NCI-H2081 treated with DMSO at 0.1 percent for 48 hours (cell line): ENCODE measurements around the gene P2RY14.
"Not testable (repeated sequence)": the region's sequence is repeated elsewhere in the genome, so short reads cannot be mapped to it uniquely, and the experiment has no call there.

Source experiments
- DNase-seq: peaks from one replicate; lab custom pipeline; 2025; lab: John Stamatoyannopoulos, UW

P2RY14 gene

GRCh38 chr3:151259664-151260063 is 18.7 kb downstream of the P2RY14 start:
- no peak for DNase-seq

DNA sequence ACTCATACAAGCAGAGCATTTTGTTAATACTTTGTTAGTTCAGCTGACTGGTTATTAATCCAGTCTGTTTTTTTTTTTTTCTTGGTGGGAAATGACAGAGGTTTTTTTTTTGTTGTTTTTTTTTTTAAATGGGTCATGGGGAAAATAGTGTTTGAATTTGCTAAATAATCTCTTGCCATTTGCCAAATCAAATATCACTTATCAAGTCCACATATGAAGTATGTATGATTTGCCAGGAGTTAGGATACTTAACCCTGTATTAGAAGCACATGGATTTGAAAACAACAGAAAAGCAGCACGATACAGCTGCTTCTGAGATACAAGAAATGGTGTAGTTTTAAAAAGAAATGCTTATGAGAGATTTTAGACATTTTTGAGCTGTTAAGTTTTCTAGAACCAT is 21.6 kb downstream of the P2RY14 start:
- no peak for DNase-seq

DNA sequence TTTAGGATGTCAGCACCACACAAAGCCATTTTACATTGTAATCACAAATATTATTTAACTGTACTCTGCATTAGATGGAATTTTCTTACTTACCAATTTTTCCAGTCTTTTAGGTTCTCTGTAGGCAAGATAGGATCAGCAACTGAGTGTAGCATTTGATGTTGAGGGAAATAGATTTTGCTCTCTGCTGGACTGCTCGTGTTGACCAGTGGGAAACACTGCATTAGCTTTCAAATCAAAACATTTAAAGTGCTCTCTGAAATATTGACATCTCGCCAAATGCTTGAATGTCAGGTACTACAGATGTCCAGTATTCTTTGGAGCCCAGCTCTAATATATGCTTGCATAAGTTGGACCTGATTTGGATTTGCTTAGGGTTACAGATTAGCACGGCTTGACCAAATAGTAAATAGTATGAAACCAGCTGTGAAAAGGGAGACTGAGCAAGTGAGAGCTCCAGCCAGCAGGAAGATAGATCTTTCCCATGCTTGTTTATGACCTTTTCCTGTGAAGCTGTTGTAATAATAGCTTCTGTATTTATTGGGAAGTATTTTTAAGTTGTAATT is 29.5 kb downstream of the P2RY14 start:
- DNase-seq, result no peak

- DNase-seq, result not testable (repeated sequence)
Measured at GRCh38 chr3:151242006-151242405, 36.3 kb downstream of the P2RY14 start.

GRCh38 chr3:151236736-151237135 is 41.6 kb downstream of the P2RY14 start:
- DNase-seq, result no peak

DNA sequence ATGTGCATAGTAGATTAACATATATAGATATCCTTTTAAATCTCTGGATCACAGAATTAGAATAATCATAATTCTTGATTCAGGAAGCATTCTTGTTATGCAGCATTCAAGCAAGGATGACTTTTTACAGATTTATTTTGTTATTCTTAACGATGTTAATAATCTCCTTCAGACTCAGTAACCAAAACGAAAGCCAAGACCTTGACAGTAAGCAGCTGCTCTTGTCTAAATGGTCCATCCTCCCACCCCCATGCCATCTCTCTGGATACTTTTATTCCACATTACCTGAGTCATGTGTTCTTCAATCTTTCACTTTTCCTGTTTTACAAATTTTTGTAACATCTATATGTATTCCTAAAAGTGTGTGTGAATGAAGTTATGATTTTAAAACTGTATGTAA is 42.0 kb downstream of the P2RY14 start:
- no peak for DNase-seq

DNA sequence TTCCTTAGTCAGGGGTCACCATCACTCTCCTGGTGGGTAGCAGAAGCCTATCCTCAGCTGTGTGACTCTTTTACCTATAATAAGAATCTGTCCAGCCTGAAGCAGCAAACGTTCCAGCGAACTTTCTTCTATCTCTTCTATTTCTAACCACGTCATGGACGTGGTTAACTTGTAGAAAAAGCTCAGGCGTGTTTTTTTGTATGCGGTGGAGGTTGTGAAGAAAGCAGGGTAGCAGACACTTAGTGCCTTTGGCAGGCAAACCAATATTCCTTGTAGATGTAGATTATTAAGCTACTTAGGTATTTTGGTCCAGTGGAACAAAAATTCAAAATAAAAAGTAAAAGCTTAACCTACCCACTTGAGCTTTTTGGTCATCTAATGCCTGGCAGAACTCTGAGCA is 43.5 kb downstream of the P2RY14 start:
- no peak for DNase-seq

GRCh38 chr3:151232991-151233390 is 45.4 kb downstream of the P2RY14 start:
- no peak for DNase-seq

DNA sequence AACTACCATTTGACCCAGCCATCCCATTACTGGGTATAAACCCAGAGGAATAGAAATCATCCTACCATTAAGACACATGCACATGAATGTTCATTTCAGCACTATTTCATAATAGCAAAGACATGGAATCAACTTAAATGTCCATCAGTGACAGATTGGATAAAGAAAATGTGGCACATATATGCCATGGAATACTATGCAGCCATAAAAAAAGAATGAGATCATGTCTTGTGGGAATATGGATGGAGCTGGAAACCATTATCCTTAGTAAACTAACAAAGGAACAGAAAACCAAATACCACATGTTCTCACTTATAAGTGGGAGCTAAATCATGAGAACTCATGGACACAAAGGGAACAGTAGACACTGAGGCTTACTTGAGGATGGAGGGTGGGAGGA is 45.9 kb downstream of the P2RY14 start:
- DNase-seq, result not testable (repeated sequence)

DNA sequence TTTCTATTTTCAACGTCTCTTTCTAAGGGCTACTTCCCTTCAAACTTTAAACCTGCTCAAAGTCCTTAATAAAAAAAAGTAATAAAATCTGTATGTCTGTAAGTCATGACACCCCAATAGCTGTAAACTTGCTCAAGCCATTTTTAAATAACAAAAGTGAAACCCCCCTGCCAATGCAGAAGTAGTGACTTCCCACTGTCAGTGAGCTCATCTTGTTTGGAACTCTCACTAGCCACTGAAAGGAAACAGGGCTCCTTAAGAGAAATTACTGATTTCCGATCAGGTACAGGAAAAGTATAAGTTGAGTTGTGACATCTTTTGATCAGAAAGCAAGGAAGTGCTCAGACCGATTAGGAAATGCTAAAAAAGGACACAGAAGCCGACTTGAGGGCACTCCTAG is 47.7 kb downstream of the P2RY14 start:
- no peak for DNase-seq

GRCh38 chr3:151228666-151229040 is 49.7 kb downstream of the P2RY14 start:
- no peak for DNase-seq

DNA sequence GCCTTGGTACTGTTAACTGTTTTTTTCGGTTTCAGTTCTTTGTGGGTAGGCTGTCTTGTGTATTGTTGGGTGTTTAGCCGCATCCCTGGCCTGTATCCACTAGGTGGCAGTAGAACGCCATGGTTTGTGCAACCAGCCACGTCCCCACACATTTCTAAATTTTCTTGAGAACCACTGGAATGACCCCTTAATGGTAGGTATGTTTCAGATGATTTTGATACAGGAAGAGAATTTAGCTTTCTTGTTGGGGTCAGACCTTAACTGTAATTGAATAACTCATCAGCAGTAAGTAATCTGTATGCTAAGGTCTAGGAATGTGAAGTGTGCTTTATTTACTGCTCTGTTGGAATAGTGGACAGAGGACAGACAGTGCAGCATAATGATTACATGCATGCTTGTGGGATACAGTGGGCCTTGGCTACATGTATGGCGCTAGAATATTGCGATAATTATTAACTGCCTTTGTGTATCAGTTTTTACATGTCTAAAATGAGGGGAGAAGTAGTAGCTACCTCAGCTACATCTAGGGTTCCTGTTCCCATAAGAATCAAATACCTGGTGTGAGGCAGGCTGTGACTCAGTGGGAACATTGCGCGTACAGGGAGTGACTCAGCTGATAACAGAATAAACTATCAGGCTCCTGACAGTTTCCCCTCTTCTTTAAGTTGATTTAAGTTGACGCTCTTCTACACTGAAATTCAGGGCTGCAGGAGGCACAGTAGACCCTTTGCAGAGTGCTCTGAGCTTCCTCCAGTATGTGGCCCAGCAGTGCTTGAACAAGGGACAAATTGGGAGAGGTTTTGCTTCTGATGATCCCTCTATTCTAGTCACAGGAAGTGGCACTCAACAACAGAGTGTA is 50.3 kb downstream of the P2RY14 start:
- DNase-seq, result no peak

DNA sequence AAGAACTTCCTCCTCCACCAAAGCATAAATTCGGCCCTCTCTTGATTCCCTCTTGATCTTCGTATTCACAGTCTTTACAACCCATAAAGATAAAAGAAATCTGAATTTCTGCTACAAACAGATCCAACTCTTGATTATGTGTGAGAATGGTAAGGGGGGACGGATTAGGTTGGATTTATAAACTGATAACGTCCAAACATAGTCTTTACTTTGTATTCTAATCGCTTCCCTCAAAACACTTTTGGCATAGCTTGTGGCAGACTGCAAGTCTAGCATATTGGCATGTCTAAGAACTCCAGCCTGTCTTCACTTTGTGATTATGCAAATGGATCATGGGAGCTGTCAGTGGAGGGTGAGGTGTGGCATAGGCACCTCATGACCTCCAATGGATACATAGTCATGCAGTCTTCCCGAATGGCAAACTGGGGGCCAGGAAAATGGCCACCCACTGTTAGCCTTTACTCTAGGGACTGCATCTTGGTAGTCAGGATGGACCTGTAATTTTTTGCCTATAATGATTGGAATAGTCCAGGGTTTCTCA is 51.0 kb downstream of the P2RY14 start:
- no peak for DNase-seq

GRCh38 chr3:151226825-151227224 is 51.5 kb downstream of the P2RY14 start:
- DNase-seq, result no peak

GRCh38 chr3:151226088-151226563 is 52.2 kb downstream of the P2RY14 start:
- no peak for DNase-seq

DNA sequence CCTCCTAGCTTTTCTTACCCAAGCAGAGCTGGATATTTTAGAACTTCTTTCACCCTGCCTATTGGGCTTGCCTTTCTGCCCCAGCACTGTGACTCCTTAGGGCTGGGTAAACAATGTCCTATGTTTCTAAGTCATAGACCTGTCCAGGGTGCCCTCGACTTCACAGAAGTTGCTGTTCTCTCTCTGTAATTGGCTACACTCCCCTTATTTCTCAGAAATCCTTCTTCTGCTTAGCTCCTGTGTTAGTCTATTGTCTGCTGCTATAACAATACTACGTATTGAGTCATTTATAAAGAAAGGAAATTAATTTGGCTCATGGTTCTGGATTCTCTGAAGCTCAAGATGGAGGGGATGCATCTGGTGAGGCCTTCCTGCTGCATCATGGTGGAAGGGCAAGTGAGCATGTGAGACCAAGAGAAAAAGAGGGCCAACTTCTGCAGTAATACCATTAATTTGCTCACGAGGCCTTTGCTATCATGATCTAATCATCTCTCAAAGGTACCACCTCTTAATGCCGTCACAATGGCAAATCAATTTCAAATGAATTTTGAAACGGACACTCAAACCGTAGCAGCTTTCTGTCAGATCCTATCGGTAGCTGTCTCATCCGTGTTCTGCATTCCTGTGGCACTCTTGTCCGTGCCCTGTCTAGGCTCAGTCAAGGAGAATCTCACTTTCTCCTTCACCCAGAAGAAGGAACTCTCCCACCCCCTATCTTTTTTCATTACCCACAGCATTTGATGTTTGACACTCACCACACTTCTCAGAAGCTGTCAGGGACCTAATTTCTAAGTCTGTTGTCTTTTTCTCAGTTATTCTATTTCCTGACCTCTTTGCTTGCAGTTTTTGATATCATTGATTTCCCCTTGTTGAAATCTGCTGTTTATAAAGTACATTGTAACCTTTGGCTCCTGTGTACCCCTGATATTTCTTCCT is 53.0 kb downstream of the P2RY14 start:
- no peak for DNase-seq

- no peak for DNase-seq
Measured at GRCh38 chr3:151224268-151224866, 54.0 kb downstream of the P2RY14 start.

GRCh38 chr3:151219056-151219455 is 59.3 kb downstream of the P2RY14 start:
- no peak for DNase-seq

GRCh38 chr3:151218136-151218535 is 60.2 kb downstream of the P2RY14 start:
- DNase-seq, result no peak

DNA sequence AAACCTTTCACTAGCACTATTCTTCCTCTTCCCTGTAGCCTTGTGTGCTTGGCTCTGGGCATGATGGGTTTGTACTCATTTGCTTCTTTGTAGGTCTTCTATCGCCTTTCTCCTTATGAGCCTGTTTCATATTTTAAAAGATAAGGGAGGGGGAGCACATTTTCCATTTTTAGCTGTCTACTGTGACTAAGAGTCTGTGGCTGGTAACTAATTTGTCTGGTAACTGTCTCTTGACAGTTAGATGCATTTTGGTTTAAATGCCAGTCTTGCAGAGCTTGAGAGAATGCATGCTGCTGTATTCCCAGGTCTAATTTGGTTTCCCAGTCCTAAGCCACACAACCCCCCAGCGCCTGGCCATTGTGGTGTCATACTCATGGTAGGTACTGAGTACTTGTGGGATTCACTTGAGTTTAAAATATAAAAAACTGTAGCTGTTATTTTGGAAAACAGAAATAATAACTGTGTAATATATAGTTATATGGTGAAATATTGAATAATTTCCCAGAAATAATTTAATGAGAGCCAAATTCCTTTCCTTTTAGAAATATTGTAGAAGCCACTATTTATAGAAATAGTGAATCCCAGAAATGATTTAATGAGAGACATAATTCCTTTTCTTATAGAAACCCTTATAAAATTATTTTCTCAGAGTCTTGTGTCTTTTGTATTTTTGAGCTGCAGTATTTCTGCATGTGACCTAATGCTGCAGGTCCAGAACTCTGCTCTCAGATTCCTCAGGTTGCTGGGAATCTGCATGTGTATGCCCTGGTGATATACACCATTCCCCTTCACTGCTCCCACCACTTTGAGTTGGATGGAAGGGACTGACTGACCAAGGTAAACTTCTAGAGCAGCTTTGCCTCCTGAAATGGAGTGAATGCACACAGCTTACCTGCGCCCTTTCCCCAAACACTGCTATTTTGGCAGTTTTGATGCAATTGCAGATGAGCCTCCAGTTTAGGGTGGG is 61.4 kb downstream of the P2RY14 start:
- no peak for DNase-seq

GRCh38 chr3:151214459-151214858 is 63.9 kb downstream of the P2RY14 start:
- no peak for DNase-seq
